ENCODE measurements around the gene RPS23. TPM values are rescaled to one million over a fixed set of nuclear protein-coding genes. Genes with fewer than 3 reads are reported as not detected.
"Not testable (repeated sequence)": the region's sequence is repeated elsewhere in the genome, so short reads cannot be mapped to it uniquely, and the experiment has no call there.

RPS23 gene
- polyA plus RNA-seq, 4 donors = 2,161 to 2,937 (median 2,581) TPM

DNA sequence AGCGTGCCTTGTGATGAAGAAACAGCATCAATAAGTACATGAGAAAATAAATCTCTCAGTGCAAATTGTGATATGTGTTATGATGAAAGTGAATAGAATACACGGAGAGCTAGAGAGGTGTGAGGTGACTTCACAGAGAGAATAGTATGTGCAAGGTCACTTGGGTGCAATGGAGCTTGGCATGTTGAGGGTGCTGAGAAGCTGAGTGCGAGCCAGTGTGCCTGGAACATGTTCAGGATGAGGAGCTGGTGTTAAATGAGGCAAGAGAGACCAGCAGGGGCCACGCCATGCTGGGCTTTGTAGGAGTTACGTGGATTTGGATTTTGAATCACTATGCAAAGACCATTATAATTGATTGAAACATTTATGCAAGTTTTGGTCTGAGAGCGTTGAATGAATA lies 12.8 kb upstream of the RPS23 start:
- no peak for DNase-seq (ENCODE audit: low read depth in 4 of 4, low spot score in 2 of 4)

DNA sequence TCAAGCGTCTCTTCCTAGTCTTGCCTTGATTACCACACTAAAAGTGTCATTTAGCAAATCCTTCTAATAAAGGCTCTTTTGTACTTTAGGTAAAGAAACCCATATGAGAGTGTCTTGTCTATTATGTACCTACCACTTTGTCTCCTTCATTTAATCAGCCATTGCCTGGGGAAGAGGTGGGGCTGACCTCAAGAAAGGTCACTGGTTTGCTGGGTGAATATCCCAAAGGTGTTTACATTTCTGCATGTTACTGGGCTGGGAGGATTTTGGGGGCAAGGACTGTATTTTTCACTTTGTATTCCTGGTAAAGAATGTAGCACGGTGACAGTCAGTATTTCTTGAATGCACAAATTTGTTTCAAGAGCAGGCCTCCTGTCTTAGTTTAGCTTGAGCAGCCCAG lies 11.9 kb upstream of the RPS23 start:
- DNase-seq (ENCODE audit: low read depth in 4 of 4, low spot score in 2 of 4) = no peak

DNA sequence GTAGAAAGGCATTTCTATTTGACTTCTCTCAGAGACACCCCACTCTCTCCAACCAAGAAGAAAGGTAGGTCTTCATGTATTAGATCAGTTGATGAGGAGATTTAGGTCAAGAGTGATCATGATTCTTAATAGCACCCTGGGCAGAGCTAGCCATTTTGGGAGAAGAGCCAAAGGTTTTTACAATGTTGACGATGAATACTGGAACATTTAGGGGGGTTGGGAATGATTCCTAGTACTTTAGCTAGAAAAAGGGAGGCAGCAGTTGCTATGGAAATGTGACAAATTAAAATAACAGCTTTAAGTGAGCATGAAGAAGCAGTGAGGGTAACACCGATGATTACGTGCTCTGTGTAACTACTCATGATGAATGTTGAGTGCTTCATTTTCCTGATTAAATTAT lies 9.5 kb upstream of the RPS23 start:
- no peak for DNase-seq (ENCODE audit: low read depth in 4 of 4, low spot score in 2 of 4)

DNA sequence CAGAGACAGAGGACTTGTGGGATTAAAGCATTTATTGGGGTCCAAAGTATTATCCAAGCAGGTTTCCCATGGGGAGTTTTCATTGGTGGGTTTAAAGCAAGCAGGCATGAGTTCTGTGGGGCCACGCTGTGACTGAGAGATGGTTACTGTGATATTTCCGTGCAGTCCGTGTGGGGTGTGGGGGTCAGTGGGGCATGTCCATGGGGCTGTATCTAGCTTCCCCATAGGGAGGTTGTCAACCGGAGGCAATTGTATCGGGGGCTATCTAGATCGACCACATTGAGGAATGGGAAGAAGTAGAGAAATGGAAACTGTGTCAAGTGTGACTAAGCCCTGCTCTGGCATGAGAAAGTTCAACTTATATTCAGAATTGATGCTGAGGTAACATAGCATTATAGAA lies 7.1 kb upstream of the RPS23 start:
- no peak for DNase-seq (ENCODE audit: low read depth in 4 of 4, low spot score in 2 of 4)

DNA sequence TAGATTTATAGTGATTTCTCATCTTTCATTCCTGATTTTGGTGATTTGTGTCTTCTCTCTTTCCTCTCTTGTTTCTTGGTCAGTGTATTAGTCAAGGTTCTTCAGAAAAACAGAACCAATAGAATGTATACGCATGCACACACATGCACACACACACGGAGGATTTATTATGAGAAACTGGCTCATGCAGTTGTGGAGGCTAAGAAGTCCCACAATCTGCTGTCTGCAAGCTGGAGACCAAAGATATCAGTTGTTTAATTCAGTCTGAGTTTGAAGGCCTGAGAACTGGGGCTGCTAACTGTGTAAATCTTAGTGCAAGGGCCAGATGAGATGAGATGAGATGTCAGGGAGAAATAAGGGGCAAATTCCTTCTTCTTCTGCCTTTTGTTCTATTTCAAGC lies 5.7 kb upstream of the RPS23 start:
- DNase-seq (ENCODE audit: low read depth in 4 of 4, low spot score in 2 of 4) = no peak

DNA sequence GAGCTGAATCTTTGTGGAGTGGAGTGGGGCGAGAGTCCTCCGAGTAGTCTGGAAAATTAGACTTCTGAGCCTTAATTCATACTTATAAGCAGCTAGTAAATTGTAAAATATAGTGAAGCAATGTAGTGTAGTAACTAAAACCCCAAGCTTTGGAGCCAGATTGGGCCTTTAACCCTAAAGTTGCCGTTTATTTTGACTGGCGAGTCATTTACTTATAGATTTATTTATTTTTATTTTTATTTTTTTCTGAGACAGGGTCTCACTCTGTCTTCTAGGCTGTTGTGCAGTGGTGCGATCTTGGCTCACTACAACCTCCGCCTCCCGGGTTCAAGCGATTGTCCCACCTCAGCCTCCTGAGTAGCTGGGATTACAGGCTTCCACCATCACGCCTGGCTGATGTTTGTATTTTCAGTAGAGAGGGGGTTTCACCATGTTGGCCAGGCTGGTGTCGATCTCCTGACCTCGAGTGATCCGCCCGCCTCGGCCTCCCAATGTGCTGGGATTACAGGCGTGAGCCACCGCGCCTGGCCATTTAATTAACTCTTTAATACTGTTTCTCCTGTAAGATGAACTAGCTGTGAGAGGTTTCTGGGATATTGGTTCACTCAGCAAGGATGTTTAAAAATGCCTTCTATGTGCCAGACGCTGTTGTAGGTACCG lies 687 bp upstream of the RPS23 start:
- DNase-seq (ENCODE audit: low read depth in 4 of 4, low spot score in 2 of 4) = no peak

DNA sequence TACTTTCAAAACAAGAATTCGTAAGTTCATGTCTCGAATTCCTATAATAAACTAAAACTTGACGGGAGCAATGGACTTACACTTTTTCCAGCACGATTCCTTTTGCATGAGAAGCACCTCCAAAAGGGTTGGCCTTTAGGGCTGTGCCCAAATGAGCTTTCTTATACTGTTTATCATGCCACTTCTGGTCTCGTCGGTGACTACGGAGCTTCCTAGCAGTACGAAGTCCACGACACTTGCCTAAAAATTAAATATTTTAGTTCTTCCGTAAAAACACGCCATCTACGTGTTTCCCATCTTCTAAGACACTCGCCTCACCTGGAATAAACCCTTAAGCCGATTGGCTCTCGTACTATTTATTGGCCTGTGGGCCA lies 554 bp downstream of the RPS23 start:
- peak in 1 of 4 donors; percentile 23 for DNase-seq (ENCODE audit: low read depth in 4 of 4, low spot score in 2 of 4)

DNA sequence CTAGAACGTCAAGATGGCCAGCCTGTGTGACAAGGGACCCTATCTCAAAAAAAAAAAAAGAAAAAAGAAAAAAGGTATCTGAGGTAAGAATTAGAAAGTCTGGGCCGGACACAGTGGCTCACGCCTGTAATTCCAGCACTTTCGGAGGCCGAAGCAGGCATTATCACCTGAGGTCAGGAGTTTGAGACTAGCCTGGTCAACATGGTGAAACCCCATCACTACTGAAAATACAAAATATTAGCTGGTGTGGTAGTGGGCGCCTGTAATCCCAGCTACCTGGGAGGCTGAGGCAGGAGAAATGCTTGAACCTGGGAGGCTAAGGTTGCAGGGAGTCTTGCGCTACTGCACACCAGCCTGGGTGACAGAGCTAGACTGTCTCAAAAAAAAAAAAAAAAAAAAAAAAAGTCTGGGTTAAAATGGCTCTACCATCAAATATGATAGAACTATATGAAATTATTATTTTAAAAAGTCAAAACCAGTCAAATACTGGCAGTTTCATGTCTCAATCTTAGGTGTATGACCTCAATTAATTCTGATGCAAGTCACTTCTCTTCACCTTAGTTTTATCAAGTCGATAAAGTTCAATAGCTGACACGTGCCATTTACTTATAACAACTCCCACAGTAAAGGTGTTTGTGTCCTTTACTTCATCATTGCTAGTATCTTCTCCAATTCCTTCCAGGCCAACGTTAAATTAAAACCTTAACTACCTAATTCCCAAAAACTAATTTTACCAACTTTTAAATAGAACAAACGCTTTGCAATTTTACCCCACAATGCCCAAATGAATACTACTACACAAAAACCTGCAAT lies 1.1 kb downstream of the RPS23 start:
- no peak for DNase-seq (ENCODE audit: low read depth in 4 of 4, low spot score in 2 of 4)

DNA sequence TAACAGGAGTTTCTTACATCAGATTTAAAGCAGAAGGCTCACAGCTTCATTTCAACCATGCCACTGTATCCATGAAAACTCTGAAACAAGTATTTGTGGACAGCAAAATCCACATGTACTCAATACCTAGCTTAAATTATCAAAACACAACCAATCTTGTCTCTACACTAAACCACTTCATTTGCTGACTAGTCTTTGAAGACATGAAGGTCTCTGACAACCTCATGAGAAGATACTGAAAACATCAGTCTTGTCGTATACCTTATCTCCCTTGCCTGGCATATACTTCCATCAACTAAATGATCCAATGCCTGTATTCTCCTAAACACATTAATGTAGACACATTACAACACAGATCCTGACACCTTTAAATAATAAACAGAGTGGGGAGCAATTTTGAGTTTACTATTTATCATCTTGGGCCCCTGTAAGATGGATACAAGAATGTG lies 2.9 kb downstream of the RPS23 start:
- DNase-seq (ENCODE audit: low read depth in 4 of 4, low spot score in 2 of 4) = no peak

DNA sequence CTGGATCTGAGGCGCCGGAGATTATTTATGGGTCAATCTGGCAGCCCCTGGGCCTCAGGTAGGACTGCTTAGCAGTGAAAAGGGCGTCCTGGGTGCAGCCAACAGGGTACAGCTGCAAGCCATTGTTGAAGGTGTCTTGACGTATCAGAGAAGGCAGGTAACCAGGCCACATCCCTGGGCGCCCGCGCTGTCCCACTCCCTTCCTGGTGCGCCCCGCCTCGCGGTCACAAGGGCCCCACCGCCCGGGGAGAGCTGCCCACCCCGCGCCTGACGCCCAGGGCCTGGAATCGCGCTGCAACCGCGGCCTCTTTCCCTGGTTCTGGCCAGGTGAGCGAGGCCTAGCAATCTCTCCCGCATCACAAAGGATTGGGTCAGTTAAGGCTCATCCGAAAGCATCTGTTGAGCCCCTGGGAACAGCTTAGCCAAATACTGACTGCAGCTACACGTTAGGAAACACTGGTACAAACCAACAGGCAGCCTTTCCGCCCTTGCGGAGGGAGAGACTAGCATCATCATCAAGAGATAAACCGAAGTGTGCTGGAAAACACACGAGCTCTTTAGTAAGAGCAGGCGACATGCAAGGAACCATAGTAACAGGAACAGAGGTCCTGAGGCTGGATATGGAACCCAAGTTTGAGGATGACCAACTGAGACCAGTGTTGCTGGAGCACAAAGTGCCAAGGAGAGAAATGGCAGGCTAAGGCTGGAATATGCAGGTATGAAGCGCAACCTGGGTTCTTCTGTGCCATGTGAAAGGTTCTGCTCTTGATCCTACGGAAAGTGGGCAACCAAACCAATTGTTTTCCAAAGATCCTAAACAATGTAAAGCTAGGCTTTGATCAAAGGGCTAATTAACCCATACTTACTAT lies 3.6 kb downstream of the RPS23 start:
- no peak for DNase-seq (ENCODE audit: low read depth in 4 of 4, low spot score in 2 of 4)

DNA sequence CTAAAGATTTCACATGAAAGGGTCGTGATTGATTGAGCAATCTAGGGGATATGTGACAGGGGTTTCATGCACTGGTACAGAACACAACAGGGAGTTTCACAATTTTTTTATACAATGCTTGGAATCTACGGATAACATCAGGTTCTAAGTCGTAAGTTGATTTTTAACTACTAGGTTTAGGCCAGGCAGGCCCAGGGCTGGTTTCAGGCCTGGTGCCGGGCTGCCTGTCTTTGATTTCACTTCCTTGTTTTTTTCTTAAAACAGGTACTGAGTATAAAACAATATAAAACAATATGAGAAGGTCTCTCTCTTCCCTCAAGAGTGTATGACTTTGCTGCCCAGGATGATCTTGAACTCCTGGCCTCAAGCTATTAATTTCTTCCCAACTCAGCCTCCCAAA lies 4.7 kb downstream of the RPS23 start:
- not testable (repeated sequence) for DNase-seq (ENCODE audit: low read depth in 4 of 4, low spot score in 2 of 4)

DNA sequence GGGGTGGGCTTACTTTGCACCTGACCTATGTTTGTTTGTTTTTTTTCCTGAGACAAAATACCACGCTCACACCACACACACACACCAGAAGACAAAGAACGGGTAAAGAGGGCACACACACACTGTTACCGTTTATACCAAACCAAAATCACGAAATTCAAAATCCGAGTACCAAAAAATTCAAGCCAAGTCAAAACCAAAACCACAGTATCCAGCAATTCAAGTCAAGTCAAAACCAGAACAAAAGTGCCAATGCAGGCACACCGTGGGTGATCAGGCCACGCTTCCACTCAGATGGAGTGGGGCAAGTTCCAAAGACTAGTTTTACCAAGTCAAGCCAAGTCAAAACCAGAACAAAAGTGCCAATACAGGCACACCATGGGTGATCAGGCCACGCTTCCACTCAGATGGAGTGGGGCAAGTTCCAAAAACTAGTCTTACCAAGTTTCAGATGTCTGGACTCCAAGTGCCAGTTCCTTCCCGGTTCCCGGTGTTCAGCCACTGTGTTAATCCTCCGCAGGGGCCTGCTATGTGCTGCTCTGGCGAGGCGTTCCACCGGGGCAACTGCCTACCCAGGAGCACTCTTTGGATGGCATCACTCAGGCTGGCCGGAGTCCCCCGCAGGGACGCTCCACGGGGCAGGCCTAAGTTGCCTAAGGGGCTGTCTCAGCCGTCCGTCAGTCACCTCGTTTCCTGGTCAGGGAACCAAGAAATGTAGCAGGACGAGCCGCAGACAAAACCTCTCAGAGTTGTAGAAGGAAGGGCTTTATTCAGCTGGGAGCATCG lies 5.4 kb downstream of the RPS23 start:
- not testable (repeated sequence) for DNase-seq (ENCODE audit: low read depth in 4 of 4, low spot score in 2 of 4)

DNA sequence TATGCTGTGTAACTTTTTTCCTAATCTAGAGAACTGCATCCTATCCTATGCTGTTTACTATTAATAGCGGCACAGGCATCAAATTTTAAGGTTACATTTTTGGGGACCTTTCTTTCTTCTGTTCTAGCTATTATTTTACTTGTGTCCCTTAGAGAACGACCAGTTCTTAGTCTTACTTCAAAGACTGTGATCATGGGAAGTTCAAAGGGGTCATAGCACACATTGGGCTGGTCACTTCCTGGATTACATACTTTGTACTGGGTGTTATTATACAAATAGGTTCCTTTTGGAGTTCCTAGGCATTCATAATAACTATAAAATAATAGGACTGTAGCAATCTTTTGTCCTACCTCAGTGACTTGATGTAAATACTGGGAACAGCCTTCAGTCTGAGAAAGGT lies 8.8 kb downstream of the RPS23 start:
- DNase-seq (ENCODE audit: low read depth in 4 of 4, low spot score in 2 of 4) = not testable (repeated sequence)

DNA sequence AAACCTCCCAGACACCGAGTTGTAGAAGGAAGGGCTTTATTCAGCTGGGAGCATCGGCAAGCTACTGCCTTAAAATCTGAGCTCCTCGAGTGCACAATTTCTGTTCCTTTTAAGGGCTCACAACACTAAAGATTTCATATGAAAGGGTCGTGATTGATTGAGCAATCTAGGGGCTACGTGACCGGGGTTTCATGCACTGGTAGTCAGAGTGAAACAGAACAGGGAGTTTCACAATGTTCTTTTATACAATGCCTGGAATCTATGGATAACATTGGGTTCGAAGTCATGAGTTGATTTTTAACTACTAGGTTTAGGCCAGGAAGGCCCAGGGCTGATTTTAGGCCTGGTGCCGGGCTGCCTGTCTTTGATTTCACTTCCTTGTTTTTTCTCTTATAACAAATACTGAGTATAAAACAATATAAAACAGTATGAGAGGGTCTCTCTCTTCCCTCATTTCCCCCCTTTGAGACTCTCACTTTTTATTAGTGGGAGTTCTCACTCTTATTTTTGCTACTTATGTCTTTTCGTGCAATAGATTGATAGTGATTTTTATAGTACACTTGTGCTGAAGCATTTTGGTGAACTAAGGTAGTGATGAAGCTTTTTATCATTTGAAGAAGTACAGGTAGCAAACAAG lies 10.7 kb downstream of the RPS23 start:
- DNase-seq (ENCODE audit: low read depth in 4 of 4, low spot score in 2 of 4) = not testable (repeated sequence)

DNA sequence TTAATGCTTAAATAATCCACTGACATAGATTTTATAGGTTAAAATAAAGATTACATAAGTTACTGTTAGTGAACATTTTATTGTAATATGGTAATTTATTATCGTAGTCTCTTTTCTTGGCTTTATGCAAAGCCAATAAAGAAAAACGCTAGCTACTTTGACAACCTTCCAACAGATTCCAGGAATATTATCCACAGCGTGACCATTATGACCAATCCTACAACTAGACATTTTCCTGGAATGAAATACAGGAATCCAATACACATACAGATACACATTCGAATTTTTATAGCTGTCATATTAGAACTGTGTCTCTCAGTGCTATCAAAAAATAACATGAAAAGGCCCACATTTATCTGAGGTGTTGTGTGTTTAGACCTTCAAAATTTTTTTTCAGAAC lies 13.1 kb downstream of the RPS23 start:
- no peak for DNase-seq (ENCODE audit: low read depth in 4 of 4, low spot score in 2 of 4)

DNA sequence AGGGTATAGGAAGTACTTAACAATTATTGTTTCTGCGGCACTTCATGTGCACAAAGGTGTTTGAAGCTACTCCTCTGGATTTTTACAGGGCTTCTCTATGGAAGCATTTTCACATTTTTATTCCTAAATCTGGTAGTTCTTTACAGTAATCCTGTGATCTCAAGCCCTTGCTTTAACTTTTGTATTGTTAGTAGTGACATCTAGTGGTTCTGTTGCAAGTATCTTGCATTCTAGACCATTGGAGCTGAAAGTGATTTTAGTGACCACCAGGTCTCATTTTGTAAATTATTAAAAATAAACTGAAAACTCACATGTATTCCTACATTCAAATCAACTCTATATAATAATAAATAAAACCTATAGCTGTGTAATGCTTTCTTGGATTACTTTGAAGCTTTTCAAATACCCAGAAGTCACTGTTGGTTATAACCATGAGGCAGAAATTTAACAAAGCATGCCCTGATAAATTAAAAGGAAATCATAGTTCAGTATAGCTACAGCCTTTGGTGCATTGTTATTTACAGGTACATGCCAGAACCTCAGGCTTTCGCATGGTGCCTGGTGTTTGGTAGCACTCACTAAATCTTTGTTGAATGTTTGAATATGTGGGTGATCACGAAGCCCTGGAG lies 18.9 kb downstream of the RPS23 start:
- peak in 1 of 4 donors; percentile 3 for DNase-seq (ENCODE audit: low read depth in 4 of 4, low spot score in 2 of 4)

DNA sequence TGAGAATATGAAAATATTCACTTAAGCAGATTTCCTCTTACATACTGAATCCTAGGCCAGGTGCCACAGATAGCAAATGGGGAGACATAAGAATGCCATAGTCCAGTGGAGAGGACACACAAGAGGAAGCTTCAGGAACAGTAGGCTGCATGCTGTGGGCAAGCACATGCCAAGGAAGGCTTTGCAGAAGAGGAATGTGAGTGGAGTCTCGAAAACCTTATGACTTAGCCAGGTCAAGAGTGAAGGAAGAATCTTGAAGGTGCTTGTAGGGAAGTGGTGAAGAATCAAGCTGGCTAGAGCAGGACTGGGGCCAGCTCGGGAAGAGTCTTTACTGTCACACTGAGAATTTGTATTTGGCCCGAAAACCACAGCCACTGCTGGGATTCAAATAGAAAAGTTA lies 20.4 kb downstream of the RPS23 start:
- no peak for DNase-seq (ENCODE audit: low read depth in 4 of 4, low spot score in 2 of 4)

DNA sequence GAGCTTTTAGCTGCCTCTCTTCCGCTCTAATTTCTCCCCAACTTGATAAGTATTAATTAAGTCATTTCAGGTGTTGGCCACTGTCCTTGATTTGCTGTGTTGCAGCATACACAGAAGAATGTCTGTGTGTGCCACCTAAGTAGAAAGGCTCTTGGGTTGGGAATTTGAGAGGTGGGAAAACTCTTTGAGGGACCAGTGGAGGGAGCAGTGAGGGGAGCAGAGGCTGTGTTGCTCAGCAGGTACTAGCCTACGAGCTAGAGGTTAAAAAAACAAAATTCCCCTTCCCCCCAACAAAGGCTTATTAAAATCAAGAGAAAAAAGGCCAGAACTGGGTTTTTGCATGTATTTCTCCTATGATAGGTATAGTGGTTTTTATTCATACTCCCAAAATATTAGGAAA lies 20.9 kb downstream of the RPS23 start:
- DNase-seq (ENCODE audit: low read depth in 4 of 4, low spot score in 2 of 4) = no peak

DNA sequence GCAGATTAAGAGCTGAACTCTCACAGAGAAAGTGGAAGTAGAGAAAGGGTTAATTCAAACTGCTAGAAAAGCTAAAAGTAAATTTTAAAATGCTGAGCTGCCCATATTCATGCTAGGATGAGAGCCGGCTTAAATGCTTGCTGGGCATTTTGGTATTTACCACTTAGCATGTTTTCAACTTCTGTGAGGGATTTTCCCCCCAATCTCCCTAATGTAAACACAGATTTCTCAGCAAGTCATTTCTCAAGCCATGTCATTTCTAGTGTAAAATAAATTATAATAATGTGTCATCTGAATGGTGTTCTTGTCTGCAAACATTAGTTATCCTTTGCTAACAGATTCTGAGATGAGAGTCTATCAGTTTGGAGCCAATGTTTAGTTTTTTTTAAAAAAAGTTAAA lies 22.3 kb downstream of the RPS23 start:
- no peak for DNase-seq (ENCODE audit: low read depth in 4 of 4, low spot score in 2 of 4)

DNA sequence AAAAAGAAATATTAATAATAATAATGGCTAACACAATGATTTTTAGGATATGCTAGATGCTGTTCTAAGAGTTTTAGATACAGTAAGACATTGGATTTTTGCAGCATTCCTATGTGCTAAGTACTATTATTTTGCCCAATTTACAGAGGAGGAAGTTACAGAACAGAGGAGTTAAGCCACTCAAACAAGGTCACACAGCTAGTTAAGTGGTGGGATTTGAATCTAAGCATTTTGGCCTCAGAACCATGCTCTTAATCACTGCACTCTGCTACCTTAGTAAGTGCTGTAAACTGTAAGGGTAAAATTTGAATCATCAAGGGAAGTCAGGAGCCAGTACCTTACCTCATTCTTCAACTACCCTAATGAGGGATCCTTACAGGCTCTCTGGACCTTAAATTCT lies 25.4 kb downstream of the RPS23 start:
- DNase-seq (ENCODE audit: low read depth in 4 of 4, low spot score in 2 of 4) = no peak
